Heart left ventricle (tissue), 16 donors: ENCODE results near the gene HIPK4. TPM values are rescaled to one million over a fixed set of nuclear protein-coding genes. Genes with fewer than 3 reads are reported as not detected.

Experiments
- ATAC-seq, 4 donors: fragments of 200-7000 bp; cut with Tn5 transposase; one replicate each; pipeline ENCODE4 v1.9.1; 2020 to 2022; ENCODE audit warnings: moderate library complexity in 4 of 4, mild to moderate bottlenecking in 3 of 4, moderate number of reproducible peaks in 1 of 4
- DNase-seq, 5 donors: peaks; one replicate each; pipeline ENCODE4 v3.0.0-alpha.2; 2020
- H3K27ac ChIP-seq, 12 donors: fragments of 200-600 bp; sonication (generic) in 4 of 12; one replicate each; pipeline versions ENCODE4 v1.5.0 to v1.8.0; 2016 to 2022; ENCODE audit warnings: mild to moderate bottlenecking in 2 of 12
- H3K27me3 ChIP-seq, 9 donors: fragments of 200-600 bp; sonication (generic) in 2 of 9; one replicate each; pipeline versions ENCODE4 v1.5.1 to v1.8.0; 2016 to 2022; ENCODE audit warnings: mild to moderate bottlenecking in 3 of 9
- H3K36me3 ChIP-seq, 9 donors: fragments of 200-600 bp; sonication (generic) in 2 of 9; one replicate each; pipeline versions ENCODE4 v1.5.0 to v1.8.0; 2018 to 2022; ENCODE audit warnings: mild to moderate bottlenecking in 2 of 9
- H3K4me1 ChIP-seq, 12 donors: fragments of 200-600 bp; sonication (generic) in 4 of 12; one replicate each; pipeline versions ENCODE4 v1.5.0 to v1.8.0; 2016 to 2022; ENCODE audit warnings: mild to moderate bottlenecking in 3 of 12
- H3K4me3 ChIP-seq, 12 donors: fragments of 200-600 bp; sonication (generic) in 4 of 12; one replicate each; pipeline versions ENCODE4 v1.5.0 to v1.8.0; 2017 to 2022; ENCODE audit warnings: mild to moderate bottlenecking in 9 of 12, moderate library complexity in 4 of 12
- H3K9me3 ChIP-seq, 12 donors: fragments of 200-600 bp; sonication (generic) in 4 of 12; one replicate each; pipeline versions ENCODE4 v1.5.0 to v1.8.0; 2016 to 2022; ENCODE audit warnings: mild to moderate bottlenecking in 1 of 12
- POLR2A ChIP-seq, 2 donors: fragments of 450-650 bp; IDR thresholded peaks; one replicate each; pipeline ENCODE4 v1.6.1; 2017; ENCODE audit warnings: antibody characterized with exemption in 2 of 2, mild to moderate bottlenecking in 2 of 2, moderate library complexity in 2 of 2
- WGBS, 4 donors: extraction: QIAGEN DNeasy Blood & Tissue Kit in 2 of 4; methylation state at CpG; one replicate each; pipeline versions ENCODE4 v1.1.5 to v1.1.7; 2013 to 2018; 5-methylcytosine and 5-hydroxymethylcytosine counted together
- intact Hi-C, 10 donors: fragments of 100-400 bp; cut with DNase I; formaldehyde crosslinking; loops; one replicate each; pipeline versions ENCODE4 v1.11.1 to v1.14.2; 2022
- polyA plus RNA-seq, 2 donors: library from polyadenylated mRNA; stranded (reverse); fragments of 200-250 nt; gene quantifications; one replicate each; pipeline ENCODE4 v1.2.3, GENCODE V29; 2013
- total RNA-seq, 9 donors: library from RNA; depleted of rRNA in 2 of 9; stranded (reverse); fragments of >200 nt in 2 of 9; fragmentation: NEBNext Ultra II Directional in 3 of 9; extraction: Animal tissue kit (Norgen Biotek cat#: 25700) in 3 of 9; gene quantifications; one replicate each; pipeline versions ENCODE4 v1.1.0 to v1.2.4, GENCODE V29; 2016 to 2023
- TF ChIP-seq, protein P1 (sequence below), 12 donors: fragments of 200-600 bp; sonication (generic) in 4 of 12; IDR thresholded peaks; one replicate each; pipeline versions ENCODE4 v1.5.0 to v1.8.0; 2018 to 2022; ENCODE audit warnings: antibody characterized with exemption in 12 of 12, mild to moderate bottlenecking in 5 of 12
- donor health status: ischemic (EF 13 %, LVEDD 7.1; RV severe dilation, severe dysfunction).
- donor health status: healthy with polysubstance abuse.
- donor health status: DM: no; HTN: yes; CAD: no.
- donor health status: DM: no; HTN: no; CAD: no.
- donor health status: ischemic (EF 25% LVEDD 6.9; RV normal size, moderate dysfunction).
- donor health status: ischemic (EF 25% LVEDD 5.7; RV mildly dilated, moderate dysfunction).
- donor health status: healthy.
- donor health status: DM: yes; HTN: yes; CAD: no.
- donor health status: ischemic (EF 35%, LVEDD 5.7; RV mildly dilated, moderate dysfunction).
- donor health status: nonischemic (EF 11% LVEDD 7.7; RV severe dilation, severe dysfunction).
- donor health status: DM: yes; HTN: yes; CAD: no.
- donor health status: PGD.
- donor health status: ischemic (EF 29% LVEDD 5.4; RV normal size, mild dysfunction).
- donor health status: nonischemic (EF 23%, LVEDD 6.1; RV moderate dilation, normal function).

The HIPK4 gene
- total and polyA plus RNA-seq, 11 donors = 0.07 to 0.14 (median 0.12) TPM; not detected in 6

DNA sequence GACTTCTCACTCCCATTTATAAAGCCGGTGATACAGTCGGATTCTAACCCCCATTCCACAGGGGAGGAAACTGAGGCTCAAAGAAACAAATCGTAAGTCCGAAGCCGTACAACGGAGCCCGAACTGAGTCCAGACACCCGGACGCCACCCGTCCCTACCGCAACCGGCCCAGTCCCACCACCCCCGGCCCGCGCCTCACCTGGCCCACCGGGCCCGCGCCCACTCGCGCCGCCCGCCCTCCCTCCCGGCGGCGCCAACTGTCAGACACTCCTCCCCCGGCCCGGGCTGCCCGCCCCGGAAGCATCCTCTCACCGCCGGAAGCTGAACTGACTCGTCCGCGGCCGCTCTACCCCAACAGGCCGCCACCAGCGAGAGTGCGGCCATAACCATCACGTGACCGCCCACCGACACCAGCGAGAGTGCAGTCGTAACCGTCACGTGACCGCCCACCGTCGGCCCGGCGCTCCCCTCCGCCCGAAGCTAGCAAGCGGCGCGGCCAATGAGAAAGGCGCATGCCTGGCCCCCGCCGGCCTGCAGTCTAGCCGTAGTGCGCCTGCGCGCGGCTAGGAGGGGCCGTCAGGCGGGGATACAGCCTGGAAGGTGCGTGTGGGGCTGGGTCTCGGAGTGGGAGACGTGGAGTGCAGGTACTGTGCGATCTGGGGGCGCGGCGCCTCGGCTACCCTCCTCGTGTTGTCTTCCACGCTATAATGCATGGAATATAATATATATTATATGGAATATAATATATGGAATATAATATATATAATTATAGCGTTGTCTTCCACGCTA, 41.7 kb downstream of the HIPK4 start, which contains the start of the genes C19orf47 and PLD3:
Gene C19orf47, minus strand, starts transcription at position 273 of the 789 bp plus-strand sequence. CDS start 6,540 bp downstream, outside the sequence.
Gene PLD3, plus strand, starts transcription at position 571 of the 789 bp plus-strand sequence. CDS start 17,789 bp downstream, outside the sequence.
- Histone ChIP-seq H3K4me1 (peaks cover 0 to 34% (median 20%) of the 10 kb centered on the region in 12 donors), H3K36me3 (peaks cover 0 to 7% (median 0%) of the 10 kb centered on the region in 9 donors), H3K27ac (peak within 1 kb of the TSS; percentile 67 to 88 (median 84)), H3K27me3 (no peaks in the 10 kb centered on the region), H3K4me3 (peak within 1 kb of the TSS; percentile 59 to 98 (median 82)), H3K9me3 (no peaks in the 10 kb centered on the region)
- intact Hi-C loops = loop anchor here in 2 of 10 donors (2.0 to 10.0 kb wide), 5 partner anchors 52 to 94 kb away; partner anchors contain the start of genes SERTAD1 (in 1 of the 2) and SERTAD3 (in 1 of the 2)
- WGBS, 4 donors = 0 to 1% (median 1%) methylated on average over 31 to 77 of the region's 77 CpGs
- peak; percentile 97 to 98 (median 98) for ATAC-seq
- TF ChIP-seq, protein P1, sequence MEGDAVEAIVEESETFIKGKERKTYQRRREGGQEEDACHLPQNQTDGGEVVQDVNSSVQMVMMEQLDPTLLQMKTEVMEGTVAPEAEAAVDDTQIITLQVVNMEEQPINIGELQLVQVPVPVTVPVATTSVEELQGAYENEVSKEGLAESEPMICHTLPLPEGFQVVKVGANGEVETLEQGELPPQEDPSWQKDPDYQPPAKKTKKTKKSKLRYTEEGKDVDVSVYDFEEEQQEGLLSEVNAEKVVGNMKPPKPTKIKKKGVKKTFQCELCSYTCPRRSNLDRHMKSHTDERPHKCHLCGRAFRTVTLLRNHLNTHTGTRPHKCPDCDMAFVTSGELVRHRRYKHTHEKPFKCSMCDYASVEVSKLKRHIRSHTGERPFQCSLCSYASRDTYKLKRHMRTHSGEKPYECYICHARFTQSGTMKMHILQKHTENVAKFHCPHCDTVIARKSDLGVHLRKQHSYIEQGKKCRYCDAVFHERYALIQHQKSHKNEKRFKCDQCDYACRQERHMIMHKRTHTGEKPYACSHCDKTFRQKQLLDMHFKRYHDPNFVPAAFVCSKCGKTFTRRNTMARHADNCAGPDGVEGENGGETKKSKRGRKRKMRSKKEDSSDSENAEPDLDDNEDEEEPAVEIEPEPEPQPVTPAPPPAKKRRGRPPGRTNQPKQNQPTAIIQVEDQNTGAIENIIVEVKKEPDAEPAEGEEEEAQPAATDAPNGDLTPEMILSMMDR (IDR thresholded peaks at IDR 0.05) = no peak
- peak in 1 of 2 donors; percentile 86 for TF ChIP-seq POLR2A (IDR thresholded peaks at IDR 0.05)
- peak; percentile 100 for DNase-seq

DNA sequence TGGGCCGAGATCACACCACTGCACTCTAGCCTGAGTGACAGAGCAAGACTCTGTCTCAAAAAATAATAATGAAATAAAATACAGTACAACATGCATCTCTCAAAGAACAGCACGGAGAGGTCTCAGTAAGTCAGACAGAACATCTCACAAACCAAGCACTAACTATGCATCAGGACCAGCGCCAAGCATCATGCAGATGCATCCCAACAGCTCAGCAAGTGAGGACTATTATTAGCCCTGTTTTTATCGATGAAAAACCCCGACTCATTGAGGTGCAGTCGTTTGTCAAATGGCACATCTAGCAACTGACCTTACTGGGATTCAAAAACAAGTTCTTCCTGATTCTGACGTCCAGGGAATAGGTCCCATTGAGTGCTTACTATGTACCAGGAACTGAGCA, 45.6 kb downstream of the HIPK4 start:
- intact Hi-C loops = loop anchor here in 1 of 10 donors (10.0 kb wide), 1 partner anchor 80 kb away; the partner anchor contains the start of gene SERTAD1
- Histone ChIP-seq H3K36me3 (peaks cover 0 to 10% (median 4%) of the 10 kb centered on the region in 9 donors), H3K4me3 (no peak overlapping the region), H3K9me3 (no peaks in the 10 kb centered on the region), H3K27ac (peak overlapping the region in 10 of 12 donors; percentile 2 to 89 (median 54)), H3K27me3 (no peaks in the 10 kb centered on the region), H3K4me1 (peaks cover 0 to 54% (median 33%) of the 10 kb centered on the region in 12 donors)
- WGBS, 4 donors = 42 to 72% (median 54%) methylated on average over 7 of the region's 7 CpGs
- DNase-seq = peak in 2 of 5 donors; percentile 51 to 52
- ATAC-seq = no peak
- TF ChIP-seq, protein P1 (IDR thresholded peaks at IDR 0.05) = no peak
- TF ChIP-seq POLR2A (IDR thresholded peaks at IDR 0.05) = no peak

DNA sequence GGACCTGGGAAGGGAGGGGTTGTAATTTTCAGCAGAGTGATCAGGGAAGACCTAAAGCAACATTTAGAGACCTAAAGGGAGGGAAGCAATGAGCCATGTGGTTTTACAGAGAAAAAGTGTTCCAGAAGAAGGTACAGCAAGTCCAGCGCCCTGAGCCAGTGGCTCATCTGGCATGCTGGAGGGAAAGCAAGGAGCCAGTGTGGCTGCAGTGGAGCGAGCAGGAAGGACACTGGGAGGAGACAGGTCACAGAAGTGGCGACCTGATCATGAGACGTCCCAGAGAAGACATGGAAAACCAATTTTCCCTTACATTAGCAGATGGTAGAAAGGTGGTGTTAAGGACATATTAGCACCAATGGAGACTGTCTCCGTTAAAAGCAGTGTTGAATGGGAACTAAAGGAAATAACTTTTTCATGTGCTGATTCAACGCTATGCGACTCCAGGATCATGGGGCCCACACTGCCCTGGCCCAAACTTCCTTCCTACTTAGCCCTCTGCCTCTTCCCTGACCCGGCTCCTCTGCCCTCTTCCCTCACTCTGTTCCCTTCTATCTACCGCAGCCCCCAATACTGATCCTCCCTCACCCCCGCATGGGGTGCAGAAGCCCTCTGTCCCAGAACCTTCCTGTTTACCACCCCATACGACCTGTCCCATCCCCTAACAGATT, 47.2 kb downstream of the HIPK4 start:
- ATAC-seq = no peak
- intact Hi-C loops = loop anchor here in 1 of 10 donors (10.0 kb wide), 1 partner anchor 82 kb away; the partner anchor contains the start of gene SERTAD1
- 70 to 78% (median 75%) methylated on average over 11 of the region's 11 CpGs for WGBS, 4 donors

More for the DNA sequence above, 47.2 kb downstream of the HIPK4 start:
- Histone ChIP-seq H3K9me3 (no peaks in the 10 kb centered on the region), H3K27me3 (no peaks in the 10 kb centered on the region), H3K4me3 (no peak overlapping the region), H3K36me3 (peaks cover 0 to 20% (median 14%) of the 10 kb centered on the region in 9 donors), H3K4me1 (peaks cover 0 to 53% (median 28%) of the 10 kb centered on the region in 12 donors), H3K27ac (peak overlapping the region; percentile 52 to 94 (median 86))
- no peak for TF ChIP-seq POLR2A (IDR thresholded peaks at IDR 0.05)
- TF ChIP-seq, protein P1 (IDR thresholded peaks at IDR 0.05) = no peak
- DNase-seq = no peak
